Kidney capillary endothelial cell (primary cell): Measurements from ENCODE around the gene ABCC2.
"Not testable (repeated sequence)": the region's sequence is repeated elsewhere in the genome, so short reads cannot be mapped to it uniquely, and the experiment has no call there.

ENCODE experiments used
- DNase-seq: peaks from one replicate; pipeline ENCODE4 v3.0.0-alpha.2; 2018; ENCODE audit warnings: low spot score

The ABCC2 gene

DNA sequence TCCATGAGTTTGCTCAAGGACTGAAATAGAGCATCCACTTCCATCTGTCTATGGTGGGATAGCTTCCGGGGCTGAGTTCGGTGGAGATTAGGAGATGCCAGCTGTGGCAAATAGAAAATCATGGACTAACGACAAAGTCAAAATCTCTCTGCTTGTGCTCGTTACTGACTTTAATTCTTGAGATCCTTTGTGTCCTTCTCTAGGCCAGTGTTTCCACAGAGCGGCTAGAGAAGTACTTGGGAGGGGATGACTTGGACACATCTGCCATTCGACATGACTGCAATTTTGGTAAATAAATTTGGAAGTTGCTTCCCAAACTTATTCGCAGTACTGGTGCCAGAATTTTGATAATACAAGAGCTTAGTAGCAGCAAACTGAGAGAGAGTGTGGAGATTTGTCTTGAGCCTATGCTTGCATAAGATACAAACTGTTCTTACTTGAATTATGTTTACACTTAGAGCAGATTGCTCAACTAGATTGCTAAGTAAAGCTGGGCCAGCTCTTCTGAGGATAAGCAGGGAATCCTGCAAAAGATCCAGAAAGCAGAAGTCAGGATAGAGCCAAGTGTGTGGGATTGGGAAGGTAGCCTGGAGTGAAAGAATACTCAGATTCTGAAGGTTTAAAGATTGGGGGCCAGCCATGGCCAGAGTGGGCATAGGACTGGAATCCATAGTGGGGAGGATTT lies 27.6 kb downstream of the ABCC2 start:
- no peak for DNase-seq

DNA sequence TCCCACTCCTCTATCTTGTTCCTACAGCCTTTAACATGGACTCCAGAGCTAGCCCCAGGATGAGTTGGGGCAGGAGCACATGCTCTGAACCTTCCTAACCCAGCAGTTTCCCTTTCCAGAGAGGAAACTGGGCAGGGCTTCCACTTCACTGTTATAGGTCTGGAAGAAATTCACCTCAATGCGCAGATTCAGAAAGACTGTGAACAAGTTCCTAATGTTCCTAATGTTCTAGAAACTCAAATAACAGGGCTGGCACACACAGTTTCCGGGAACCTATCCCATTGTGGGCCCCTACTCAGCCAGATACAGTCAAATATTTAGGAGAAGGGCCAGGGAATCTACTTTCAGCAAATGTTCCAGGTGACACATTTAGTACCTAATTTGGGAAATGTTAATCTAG lies 29.7 kb downstream of the ABCC2 start:
- no peak for DNase-seq

DNA sequence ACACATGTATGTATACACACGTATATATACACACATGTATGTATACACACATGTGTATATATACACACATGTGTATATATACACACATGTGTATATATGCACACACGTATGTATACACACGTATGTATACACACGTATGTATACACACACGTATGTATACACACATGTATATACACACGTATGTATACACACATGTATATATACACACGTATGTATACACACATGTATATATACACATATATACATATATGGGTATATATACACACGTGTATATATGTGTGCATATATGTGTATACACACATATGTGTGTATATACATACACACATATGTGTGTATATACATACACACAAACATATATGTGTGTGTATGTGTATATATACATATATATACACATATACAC lies 31.7 kb downstream of the ABCC2 start:
- no peak for DNase-seq

- no peak for DNase-seq
These were observed 33.2 kb downstream of the ABCC2 start for GRCh38 chr10:99815621-99816020.

DNA sequence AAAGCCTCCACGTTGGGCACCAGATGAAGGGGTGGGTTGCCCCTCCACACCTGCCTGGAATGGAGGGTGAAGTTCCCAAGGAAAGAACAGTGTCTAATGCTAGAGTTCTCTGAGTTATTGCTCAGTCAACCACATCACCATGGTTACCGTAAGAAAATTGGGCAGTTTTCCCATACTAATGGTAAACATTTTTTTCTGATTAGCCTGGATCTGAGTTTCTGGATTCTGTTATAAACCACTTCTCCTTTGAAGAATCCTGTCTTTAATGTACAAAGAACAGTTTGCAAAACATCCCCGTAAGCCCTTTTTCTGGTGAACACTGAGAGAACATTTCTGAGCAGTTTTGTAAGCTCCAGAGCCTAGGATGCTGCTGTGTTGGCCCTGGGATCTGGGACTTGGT lies 45.5 kb downstream of the ABCC2 start:
- DNase-seq: no peak

GRCh38 chr10:99828464-99828863 lies 46.0 kb downstream of the ABCC2 start:
- DNase-seq: no peak

- no peak for DNase-seq
These were observed 50.0 kb downstream of the ABCC2 start for GRCh38 chr10:99832439-99832838.

GRCh38 chr10:99834410-99834809 lies 52.0 kb downstream of the ABCC2 start:
- peak; percentile 28 for DNase-seq

DNA sequence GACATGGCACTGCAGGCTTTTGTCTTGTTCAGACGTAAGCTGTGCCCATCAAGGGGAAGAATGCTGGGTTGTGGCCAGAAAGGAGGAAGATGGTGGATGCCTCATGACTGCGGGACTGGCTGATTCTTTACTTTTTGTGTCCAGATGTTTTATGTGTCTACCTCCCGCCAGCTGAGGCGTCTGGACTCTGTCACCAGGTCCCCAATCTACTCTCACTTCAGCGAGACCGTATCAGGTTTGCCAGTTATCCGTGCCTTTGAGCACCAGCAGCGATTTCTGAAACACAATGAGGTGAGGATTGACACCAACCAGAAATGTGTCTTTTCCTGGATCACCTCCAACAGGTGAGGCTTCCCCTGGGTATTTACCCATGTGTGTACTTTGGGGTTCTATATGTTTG lies 53.5 kb downstream of the ABCC2 start:
- no peak for DNase-seq

DNA sequence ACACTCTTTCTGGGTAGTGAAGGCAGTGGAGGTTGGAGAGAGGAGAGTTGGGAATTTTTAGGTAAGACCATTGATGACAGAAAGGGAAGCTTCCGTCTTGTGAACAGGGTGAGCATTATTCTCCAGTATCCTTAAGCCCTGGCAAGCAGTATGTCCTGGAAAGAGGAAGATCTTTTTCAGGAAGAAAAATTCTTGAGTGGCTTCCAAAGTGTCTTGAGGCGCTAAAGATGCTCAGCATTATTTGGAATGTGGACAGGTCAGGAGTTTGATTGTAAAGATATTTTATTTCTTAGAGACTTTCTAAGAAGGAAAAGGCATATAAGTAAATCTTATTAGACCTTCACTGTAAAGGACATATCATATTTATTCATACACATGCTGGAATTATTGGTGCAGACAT lies 54.3 kb downstream of the ABCC2 start:
- no peak for DNase-seq

DNA sequence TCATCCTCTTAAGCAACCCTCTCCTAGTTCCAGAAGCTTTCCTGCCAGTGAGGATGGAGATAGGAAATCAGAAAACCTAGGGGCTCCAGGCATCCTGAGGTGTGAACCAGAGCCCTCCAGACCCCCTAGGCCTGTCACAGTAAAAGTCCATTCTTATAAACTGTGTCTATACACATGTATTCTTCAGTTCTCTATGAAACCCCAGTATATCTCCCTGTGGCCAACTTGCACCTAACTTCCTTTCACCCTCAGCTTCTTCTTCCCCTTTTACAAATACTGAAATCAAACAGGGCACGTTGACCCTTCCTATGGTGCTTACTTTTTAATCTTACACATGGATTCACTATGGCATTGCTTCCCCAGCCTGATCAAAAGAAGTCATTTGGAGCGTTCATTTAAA lies 58.4 kb downstream of the ABCC2 start:
- not testable (repeated sequence) for DNase-seq

GRCh38 chr10:99841746-99842145 lies 59.3 kb downstream of the ABCC2 start:
- no peak for DNase-seq

DNA sequence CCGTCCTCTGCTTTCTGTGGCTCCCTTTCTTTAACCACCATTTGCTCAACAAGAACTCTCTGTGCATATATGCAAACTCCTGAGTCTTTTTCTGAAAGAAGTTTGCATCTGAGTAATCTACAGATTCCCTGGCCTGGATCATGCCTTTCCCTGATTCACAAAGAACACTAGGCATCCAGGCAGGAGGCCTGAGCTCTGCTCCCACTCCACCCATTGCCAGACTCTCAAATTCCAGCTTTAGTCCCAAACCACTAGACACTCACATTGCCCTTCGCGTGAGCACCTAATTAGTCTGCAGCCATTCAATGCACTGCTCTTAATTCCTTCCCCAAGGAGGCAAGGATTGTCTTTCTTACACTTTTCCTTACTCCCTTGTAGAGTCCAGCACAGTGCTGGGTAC lies 60.9 kb downstream of the ABCC2 start:
- DNase-seq: no peak

DNA sequence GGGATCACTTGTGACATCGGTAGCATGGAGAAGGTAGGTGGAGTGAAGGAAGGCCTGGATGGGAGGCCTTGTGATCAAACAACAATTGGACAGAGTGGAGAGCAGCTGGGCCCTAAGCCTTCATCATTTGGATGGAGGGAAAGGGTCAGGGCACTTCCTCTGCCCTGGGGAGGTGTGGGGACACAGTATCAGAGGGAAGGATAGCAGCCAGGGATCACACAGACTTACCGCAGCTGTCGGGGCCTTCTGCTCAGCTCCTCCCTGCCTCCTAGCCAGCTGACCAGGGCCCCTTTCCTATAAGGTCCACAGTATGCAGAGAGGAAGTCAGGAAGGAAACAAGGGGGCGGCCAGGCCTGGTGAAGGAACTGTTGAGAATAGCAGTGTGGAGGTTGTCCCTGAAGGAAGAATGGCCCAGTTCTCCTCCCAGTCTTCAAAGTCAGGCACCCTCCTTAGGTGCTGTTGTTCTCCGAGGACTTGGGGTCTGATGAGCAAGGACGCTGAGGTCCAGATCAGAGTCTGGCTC lies 62.1 kb downstream of the ABCC2 start:
- no peak for DNase-seq

- peak; percentile 97 for DNase-seq
These were observed 63.5 kb downstream of the ABCC2 start for GRCh38 chr10:99845837-99846382.

DNA sequence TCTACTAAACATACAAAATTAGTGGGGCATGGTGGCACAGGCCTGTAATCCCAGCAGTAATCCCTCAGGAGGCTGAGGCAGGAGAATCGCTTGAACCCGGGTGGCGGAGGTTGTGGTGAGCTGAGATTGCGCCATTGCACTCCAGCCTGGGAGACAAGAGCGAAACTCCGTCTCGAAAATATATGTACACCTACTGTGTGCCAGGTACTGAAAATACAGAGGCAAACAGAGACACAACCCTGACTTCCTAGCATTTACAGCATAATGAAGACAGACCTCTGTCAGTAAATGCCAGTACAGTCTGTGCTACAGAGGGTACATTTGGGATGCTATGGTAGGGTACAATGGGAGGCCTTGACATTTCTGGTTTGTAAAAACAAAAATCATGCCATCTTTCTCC lies 66.6 kb downstream of the ABCC2 start:
- DNase-seq: no peak

DNA sequence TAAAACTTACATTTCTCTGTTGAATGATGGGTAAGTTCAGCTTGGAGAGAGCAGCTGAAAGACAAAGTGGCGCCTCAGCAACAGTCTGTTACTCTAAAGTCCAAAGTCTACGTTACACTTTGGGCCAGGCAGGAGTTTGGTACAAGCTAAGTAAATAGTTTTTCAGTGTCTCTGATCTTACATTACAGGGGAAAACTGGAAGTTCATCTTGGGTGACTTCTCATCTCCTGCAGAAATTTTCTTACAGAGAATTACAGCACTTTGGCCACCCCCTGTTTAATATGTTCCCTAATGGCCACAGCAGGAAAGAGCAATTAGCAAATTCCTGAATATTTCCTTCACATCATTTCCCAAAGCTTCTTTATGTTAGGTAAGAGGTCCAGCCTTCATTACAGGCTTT lies 67.1 kb downstream of the ABCC2 start:
- no peak for DNase-seq

GRCh38 chr10:99850021-99850766 lies 67.8 kb downstream of the ABCC2 start:
- no peak for DNase-seq

GRCh38 chr10:99850767-99851340 lies 68.4 kb downstream of the ABCC2 start:
- DNase-seq: no peak

- DNase-seq: no peak
These were observed 69.4 kb downstream of the ABCC2 start for GRCh38 chr10:99851825-99852224.

DNA sequence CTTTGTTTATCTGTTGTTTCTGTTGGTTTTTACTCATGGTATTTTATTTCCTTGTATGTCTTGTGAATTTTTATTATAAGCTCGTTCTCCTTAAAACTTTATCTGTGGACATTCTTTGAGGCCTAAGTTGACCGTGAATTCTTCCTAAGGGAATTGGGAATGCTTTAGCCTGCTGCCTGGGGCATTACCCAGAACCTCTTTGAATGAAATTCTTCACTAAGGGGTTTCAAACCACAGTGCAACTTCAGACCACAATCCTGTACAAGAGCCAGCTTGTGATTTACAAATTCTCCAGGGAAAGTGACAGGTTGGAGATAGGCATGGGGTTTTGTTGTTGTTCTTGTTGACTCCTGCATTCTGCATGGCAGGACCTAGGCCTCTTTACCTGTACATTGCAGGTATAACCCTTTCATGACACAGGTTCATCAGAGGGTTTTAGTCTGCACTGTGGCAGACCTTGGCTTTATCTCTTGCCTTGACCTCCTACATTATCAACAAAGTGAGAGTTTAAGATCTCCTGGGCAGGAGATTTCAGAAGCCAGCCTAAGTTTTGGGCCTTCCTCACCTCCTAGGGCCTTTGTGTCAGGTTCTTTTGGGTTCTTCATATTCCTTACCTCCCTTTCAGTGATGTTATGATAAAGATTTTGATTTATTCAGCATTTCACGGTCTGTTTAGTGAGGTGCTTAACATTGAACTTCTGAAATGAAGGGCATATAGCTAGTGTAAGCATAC lies 70.2 kb downstream of the ABCC2 start:
- no peak for DNase-seq

- DNase-seq: no peak
These were observed 71.2 kb downstream of the ABCC2 start for GRCh38 chr10:99853655-99854054.
